GM12891 (cell line): ENCODE data around the gene SLITRK1.

Experiments
- POLR2A ChIP-seq: IDR thresholded peaks from 2 replicates; pipeline ENCODE4 v1.6.1; 2011; ENCODE audit warnings: low read depth, low read length, control low read depth
- POLR2AphosphoS5 ChIP-seq: IDR thresholded peaks from 2 replicates; pipeline ENCODE4 v1.6.1; 2011; ENCODE audit warnings: low read depth, low read length, control low read depth
- POU2F2 ChIP-seq: IDR thresholded peaks from 2 replicates; pipeline ENCODE4 v1.6.1; 2011; ENCODE audit warnings: low read depth, mild to moderate bottlenecking, control low read depth, low read length, moderate library complexity
- TAF1 ChIP-seq: IDR thresholded peaks from 2 replicates; pipeline ENCODE4 v1.6.1; 2011; ENCODE audit warnings: low read depth, low read length, control low read depth

GRCh38 chr13:83845106-83845505 lies 37.2 kb downstream of the SLITRK1 start:
- TF ChIP-seq POU2F2 (no peak), TAF1 (no peak), POLR2A (no peak), POLR2AphosphoS5 (no peak)
